HG03039 (cell line): ENCODE data around the gene TRIM41.
"Not testable (repeated sequence)": the region's sequence is repeated elsewhere in the genome, so short reads cannot be mapped to it uniquely, and the experiment has no call there.

ENCODE experiments used
- ATAC-seq: cut with Tn5 transposase; IDR thresholded peaks from one replicate; pipeline ENCODE4 v1.9.1; 2021; ENCODE audit warnings: mild to moderate bottlenecking, moderate library complexity; ENCODE audit not compliant: unreplicated experiment

TRIM41 gene

DNA sequence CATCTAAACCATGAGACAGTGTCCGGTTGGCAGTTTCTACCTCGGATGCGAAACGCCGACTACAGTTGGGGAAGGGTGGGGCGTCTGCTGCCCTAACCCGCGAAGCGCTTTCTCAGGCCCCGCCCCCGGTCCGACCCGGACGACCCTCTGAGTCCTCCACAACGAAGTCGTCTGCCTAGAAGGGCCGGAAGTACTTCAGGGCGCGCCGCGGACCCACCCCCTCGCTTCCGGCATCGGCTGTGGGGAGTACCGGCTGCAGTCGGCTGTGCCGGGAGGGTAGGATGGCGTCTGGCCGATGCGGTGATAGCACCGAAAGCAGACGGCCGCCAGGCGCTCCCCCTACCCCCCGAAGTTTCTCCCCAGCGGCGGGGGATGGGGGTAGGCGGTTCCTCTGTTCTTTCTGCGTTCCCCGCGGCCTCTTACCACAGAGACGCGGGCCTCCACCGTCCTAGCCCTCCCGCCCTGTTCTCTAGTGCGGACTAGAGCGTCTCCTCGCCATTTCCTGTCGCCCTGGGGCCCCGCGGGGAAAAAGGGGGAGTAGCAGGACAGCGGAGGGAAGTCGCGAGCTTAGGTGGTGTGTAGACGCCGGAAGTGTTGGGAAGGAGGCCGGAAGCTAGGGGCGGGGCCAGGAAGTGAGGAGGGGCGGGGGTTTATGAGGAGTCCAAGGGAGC, at the start of gene TRIM41:
Gene TRIM41 (plus strand): TSS at position 224 of the 671 bp plus-strand sequence. CDS start 719 bp downstream, outside the sequence.
- peak; percentile 66 for ATAC-seq

GRCh38 chr5:181173420-181174342, 49.4 kb upstream of the TRIM41 start:
- no peak for ATAC-seq

GRCh38 chr5:181176254-181176952, 46.7 kb upstream of the TRIM41 start:
- ATAC-seq: no peak

DNA sequence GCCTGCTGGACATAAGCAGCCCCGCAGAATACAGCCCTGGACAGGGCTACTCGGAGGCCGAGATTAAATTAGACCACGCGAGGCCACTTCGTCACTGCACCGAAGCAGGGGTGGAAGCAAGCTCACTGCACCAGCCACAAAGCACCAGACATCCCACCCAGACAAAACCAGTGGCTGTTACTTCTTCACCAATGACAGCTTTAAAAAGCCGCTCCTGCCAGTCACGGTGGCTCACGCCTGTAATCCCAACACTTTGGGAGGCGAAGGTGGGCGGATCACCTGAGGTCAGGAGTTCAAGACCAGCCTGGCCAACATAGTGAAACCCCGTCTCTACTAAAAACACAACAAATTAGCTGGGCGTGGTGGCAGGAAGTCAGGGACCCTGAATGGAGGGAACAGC, 45.5 kb upstream of the TRIM41 start:
- ATAC-seq: not testable (repeated sequence)

GRCh38 chr5:181181650-181182565, 41.2 kb upstream of the TRIM41 start:
- ATAC-seq: peak; percentile 67

DNA sequence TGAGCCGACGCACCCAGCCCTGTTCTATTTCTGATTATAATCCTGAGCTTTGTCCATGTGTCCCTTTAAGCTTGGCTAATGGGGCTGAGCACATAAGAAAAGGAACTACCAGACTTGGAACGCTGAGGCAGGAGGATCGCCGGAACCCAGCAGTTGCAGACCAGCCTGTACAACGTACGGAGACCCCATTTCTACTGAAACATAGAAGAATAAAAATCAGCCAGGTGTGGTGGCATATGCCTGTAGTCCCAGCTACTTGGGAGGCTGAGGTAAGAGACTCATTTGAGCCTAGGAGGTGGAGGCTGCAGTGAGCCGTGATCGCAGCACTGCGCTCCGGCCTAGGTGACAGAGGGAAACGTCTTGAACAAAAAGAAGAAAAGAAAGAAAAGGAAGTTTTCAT, 40.4 kb upstream of the TRIM41 start:
- ATAC-seq: no peak

- ATAC-seq: no peak
These were observed 38.2 kb upstream of the TRIM41 start for GRCh38 chr5:181184845-181185216.

DNA sequence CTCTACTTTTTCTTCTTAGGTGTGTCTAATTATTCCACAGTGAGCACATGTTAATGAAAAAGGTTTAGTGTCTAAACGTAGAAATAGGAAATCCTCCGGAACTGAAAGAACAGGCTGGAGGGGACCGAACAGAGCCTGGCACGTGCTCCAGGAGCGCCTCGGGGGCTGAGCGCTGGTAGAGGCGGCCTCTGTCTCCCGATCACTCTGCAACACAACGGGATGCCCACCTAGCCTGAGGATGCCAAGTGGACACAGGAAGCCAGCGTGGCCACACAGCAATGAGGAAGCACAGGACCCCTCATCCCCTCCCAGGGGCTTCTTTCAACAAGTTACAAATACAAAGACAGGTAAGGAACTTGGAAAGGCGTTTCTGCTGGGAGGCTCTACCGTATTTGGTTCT, 37.5 kb upstream of the TRIM41 start:
- no peak for ATAC-seq

DNA sequence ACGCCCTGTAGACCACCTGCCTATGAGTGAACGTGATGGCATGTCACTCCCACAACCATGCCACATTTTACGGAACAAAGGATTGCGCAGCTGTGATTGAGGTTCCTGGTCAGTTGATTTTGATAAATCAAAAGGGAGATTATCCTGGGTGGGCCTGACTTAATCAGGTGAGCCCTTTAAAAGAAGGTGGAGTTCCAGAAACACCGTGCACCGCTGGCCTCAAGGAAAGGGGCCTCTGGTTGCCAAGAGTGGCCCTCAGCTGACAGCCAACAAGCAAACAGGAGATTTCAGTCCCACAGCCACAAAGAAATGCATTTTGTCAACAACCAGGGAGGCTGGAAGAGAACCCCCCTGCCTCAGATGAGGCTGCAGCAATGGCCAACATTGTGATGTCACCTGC, 37.1 kb upstream of the TRIM41 start:
- no peak for ATAC-seq

DNA sequence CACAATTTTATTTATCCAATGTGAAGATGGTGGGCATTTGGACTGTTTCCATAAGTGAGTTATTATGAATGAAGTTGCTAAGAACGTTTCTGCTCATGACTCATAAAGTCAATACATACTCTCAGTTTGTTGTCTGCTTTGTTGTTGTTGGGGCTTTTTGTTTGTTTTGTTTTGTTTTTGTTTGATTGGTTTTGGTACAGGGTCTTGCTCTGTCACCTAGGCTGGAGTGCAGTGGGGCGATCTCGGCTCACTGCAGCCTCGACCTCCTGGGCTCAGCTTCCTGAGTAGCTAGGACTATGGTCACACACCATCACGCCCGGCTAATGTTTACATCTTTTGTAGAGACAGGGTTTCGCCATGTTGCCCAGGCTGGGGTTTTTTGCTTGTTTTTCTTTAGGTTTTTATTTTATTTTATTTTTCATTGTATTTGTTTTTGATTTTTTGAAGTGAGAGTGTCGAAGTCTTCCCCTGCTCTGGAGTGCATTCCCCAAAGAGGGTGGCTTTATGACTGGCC, 36.0 kb upstream of the TRIM41 start:
- no peak for ATAC-seq

GRCh38 chr5:181187500-181188213, 35.4 kb upstream of the TRIM41 start:
- ATAC-seq: no peak

DNA sequence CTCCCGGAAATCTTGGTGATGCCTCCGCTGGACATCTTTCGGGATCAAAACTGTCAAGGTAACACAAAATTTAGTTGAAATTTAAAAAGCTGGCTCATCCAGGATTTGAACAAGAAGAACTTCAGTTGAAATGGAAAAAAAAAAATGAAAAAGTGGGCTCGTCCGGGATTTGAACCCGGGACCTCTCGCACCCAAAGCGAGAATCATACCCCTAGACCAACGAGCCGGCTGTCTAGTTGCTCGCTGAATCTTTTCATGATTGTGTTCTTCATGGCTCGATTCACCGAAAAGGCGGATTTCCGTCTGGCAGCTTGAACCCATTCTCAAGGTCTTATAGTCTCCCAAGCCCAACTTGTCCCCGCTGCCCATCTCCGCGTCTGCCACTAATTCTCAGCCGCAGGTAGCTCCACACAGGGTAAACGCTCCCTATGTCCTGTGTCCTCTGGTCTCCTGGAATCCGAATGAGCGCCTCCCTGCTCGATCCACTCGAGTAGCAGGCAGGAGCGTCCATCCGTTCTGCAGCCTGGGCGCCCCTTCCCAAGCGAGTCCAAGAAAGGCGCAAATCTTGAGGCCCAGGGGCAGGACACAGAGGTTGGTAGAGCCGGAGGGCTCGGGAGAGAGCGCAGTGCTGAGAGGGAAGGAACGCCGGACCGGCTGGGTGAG, 34.2 kb upstream of the TRIM41 start:
- ATAC-seq: no peak

- no peak for ATAC-seq
These were observed 33.6 kb upstream of the TRIM41 start for GRCh38 chr5:181189363-181189961.

GRCh38 chr5:181189962-181190710, 32.9 kb upstream of the TRIM41 start:
- ATAC-seq: no peak

DNA sequence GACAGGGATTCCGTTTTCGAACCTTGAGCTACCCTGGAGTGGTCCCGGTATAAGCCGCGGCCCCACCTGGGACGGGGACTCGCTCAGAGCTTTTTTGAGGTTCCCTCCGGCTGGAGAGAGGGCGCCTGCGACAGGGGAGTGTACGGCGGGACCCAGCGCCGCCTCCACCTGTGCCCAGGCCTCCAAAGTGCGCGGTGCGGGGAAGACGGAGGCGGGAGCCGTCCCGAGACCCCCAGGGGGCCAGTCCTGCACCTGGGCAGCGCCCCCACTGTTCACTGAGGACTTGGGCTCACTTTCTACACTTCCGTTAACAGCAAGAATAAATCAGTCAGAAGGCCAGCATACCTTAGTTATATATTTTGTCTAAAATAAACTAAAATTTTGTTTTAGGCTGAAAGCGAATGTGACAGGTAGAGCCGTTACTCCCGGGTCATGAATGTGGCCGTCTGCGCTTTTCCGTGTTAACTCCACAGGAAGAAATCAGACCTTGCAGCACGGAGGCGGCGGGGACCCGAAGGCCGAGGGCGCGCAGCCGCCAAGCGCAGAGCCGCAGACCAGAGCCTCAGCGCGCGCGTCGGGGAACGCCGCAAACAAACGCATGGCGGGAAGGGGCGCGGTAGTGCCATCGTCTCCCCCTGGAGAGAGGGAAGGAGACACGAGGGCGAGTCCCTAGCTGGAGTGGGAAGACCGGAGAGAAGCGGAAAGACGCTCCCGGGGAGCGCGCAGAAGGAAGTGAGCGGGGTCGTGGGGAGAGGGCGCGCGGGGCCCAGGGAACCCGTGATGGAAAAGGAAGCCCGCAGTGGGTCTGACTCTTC, 32.2 kb upstream of the TRIM41 start:
- ATAC-seq: peak; percentile 2

- ATAC-seq: peak; percentile 52
These were observed 31.4 kb upstream of the TRIM41 start for GRCh38 chr5:181191526-181192336.
